ENCODE measurements around the gene CEMIP.

Gene CEMIP

DNA sequence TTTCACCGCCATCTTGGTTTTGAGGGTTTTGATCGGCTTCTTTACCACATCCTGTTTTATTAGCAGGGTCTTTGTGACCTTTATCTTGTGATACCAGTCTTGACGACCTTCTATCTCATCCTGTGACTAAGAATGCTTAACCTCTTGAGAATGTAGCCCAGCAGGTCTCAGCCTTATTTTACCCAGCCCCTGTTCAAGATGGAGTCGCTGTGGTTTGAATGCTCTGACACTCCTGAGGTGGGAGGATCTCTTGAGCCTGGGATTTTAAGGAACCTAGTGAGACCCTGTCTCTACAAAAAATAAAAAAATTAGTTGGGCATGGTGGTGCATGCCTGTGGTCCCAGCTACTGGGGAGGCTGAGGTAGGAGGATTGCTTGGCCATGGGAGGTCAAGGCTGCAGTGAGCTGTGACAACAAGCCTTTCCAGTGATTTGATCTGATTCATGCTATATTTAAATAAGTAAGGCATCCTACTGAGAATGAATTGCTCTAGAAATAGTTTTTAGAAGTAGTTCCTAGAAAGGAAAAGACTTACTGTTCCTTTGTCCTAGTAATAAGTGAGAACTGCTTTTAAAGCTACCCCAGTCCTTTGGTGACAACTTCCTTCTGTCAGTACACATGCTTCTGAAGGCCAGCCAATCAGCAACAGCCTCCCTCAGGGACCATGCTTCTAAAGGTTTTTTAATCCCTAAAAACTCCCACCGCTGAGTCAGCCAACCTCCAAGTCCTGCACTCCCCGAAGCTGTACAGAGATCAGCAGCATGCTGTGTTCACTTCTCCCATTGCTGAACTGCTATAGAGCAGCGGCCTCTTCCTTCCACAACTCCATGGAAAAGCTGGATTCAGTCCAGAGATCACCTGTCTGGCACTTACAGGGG lies 9.1 kb upstream of the CEMIP start:
- H2AFZ ChIP-seq (ENCODE audit: low read length): no peak overlapping the region; the same call in 1 of the 2 replicates
- H3K79me2 ChIP-seq (ENCODE audit: insufficient read depth, low read length): no peaks in the 10 kb centered on the region
- TF ChIP-seq, protein P1, sequence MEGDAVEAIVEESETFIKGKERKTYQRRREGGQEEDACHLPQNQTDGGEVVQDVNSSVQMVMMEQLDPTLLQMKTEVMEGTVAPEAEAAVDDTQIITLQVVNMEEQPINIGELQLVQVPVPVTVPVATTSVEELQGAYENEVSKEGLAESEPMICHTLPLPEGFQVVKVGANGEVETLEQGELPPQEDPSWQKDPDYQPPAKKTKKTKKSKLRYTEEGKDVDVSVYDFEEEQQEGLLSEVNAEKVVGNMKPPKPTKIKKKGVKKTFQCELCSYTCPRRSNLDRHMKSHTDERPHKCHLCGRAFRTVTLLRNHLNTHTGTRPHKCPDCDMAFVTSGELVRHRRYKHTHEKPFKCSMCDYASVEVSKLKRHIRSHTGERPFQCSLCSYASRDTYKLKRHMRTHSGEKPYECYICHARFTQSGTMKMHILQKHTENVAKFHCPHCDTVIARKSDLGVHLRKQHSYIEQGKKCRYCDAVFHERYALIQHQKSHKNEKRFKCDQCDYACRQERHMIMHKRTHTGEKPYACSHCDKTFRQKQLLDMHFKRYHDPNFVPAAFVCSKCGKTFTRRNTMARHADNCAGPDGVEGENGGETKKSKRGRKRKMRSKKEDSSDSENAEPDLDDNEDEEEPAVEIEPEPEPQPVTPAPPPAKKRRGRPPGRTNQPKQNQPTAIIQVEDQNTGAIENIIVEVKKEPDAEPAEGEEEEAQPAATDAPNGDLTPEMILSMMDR (conservative IDR thresholded peaks at IDR 0.05; ENCODE audit: low read length): no peak
- TF ChIP-seq EZH2phosphoT487 (IDR thresholded peaks at IDR 0.05; ENCODE audit: borderline replicate concordance): no peak
- no peaks in the 10 kb centered on the region for H3K9me2 ChIP-seq (replicated peaks; ENCODE audit: low read depth, low read length)
- H3K27me3 ChIP-seq (ENCODE audit: insufficient read depth, low read length, poor library complexity, severe bottlenecking): no peaks in the 10 kb centered on the region
- H3F3A ChIP-seq (ENCODE audit: low read depth): no peaks in the 10 kb centered on the region
- no peak overlapping the region for H3K4me2 ChIP-seq (ENCODE audit: low read depth, low read length, poor library complexity, severe bottlenecking)
- H4K20me1 ChIP-seq (ENCODE audit: insufficient read depth, low read length, poor library complexity, severe bottlenecking): no peaks in the 10 kb centered on the region
- H3K36me3 ChIP-seq (ENCODE audit: insufficient read depth, low read length): no peaks in the 10 kb centered on the region
- H3K9ac ChIP-seq (ENCODE audit: low read depth, low read length, poor library complexity, severe bottlenecking): no peak overlapping the region
- no peaks in the 10 kb centered on the region for H3K9me3 ChIP-seq (ENCODE audit: insufficient read depth, low read depth, low read length)
- H3K4me1 ChIP-seq (ENCODE audit: insufficient read depth, low read length, poor library complexity, severe bottlenecking): no peaks in the 10 kb centered on the region
- H3K4me3 ChIP-seq (ENCODE audit: low read length, poor library complexity, severe bottlenecking): no peak overlapping the region

GRCh38 chr15:80773122-80773551 lies 6.0 kb upstream of the CEMIP start:
- Histone ChIP-seq H3K4me2 (ENCODE audit: low read depth, low read length, poor library complexity, severe bottlenecking) (no peak overlapping the region), H3K79me2 (ENCODE audit: insufficient read depth, low read length) (no peaks in the 10 kb centered on the region), H3K9me2 (replicated peaks; ENCODE audit: low read depth, low read length) (no peaks in the 10 kb centered on the region), H3K27me3 (ENCODE audit: insufficient read depth, low read length, poor library complexity, severe bottlenecking) (no peaks in the 10 kb centered on the region), H3K4me3 (ENCODE audit: low read length, poor library complexity, severe bottlenecking) (no peak overlapping the region), H4K20me1 (ENCODE audit: insufficient read depth, low read length, poor library complexity, severe bottlenecking) (no peaks in the 10 kb centered on the region), H3K36me3 (ENCODE audit: insufficient read depth, low read length) (no peaks in the 10 kb centered on the region), H3F3A (ENCODE audit: low read depth) (no peaks in the 10 kb centered on the region), H3K4me1 (ENCODE audit: insufficient read depth, low read length, poor library complexity, severe bottlenecking) (no peaks in the 10 kb centered on the region), H3K9ac (ENCODE audit: low read depth, low read length, poor library complexity, severe bottlenecking) (no peak overlapping the region), H3K9me3 (ENCODE audit: insufficient read depth, low read depth, low read length) (no peaks in the 10 kb centered on the region), H2AFZ (ENCODE audit: low read length) (no peak overlapping the region)
- no peak for TF ChIP-seq EZH2phosphoT487 (IDR thresholded peaks at IDR 0.05; ENCODE audit: borderline replicate concordance)
- TF ChIP-seq, protein P1 (conservative IDR thresholded peaks at IDR 0.05; ENCODE audit: low read length): no peak

DNA sequence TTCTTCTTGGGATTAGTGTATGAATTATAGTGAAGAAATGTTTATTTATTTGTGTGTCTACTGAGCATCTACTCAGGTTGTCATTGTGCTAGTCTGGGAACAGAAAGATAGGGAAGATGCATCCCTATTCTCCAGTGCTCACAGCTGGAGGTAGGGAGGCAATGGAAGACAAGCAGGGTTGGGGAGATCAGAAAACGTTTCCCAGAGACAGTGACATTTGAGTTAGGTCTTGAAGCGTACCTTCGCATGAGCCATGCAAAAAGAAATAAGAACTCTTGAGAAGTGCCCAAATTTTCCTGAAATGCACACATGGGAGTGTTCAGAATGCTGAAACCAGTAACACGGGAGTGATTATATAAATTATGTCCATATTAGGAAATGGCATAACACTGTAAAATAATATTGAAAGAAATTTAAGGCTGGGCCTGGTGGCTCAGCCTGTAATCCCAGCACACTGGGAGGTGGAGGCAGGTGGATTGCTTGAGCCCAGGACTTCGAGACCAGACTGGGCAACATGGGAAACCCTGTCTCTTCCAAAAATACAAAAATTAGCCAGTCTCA lies 5.3 kb upstream of the CEMIP start:
- Histone ChIP-seq H2AFZ (ENCODE audit: low read length) (no peak overlapping the region), H3K4me2 (ENCODE audit: low read depth, low read length, poor library complexity, severe bottlenecking) (no peak overlapping the region), H3F3A (ENCODE audit: low read depth) (no peaks in the 10 kb centered on the region), H3K36me3 (ENCODE audit: insufficient read depth, low read length) (no peaks in the 10 kb centered on the region), H3K79me2 (ENCODE audit: insufficient read depth, low read length) (no peaks in the 10 kb centered on the region), H3K27me3 (ENCODE audit: insufficient read depth, low read length, poor library complexity, severe bottlenecking) (no peaks in the 10 kb centered on the region), H3K4me3 (ENCODE audit: low read length, poor library complexity, severe bottlenecking) (no peak overlapping the region), H3K4me1 (ENCODE audit: insufficient read depth, low read length, poor library complexity, severe bottlenecking) (no peaks in the 10 kb centered on the region), H4K20me1 (ENCODE audit: insufficient read depth, low read length, poor library complexity, severe bottlenecking) (no peaks in the 10 kb centered on the region), H3K9me3 (ENCODE audit: insufficient read depth, low read depth, low read length) (no peaks in the 10 kb centered on the region), H3K9me2 (replicated peaks; ENCODE audit: low read depth, low read length) (no peaks in the 10 kb centered on the region), H3K9ac (ENCODE audit: low read depth, low read length, poor library complexity, severe bottlenecking) (no peak overlapping the region)
- TF ChIP-seq EZH2phosphoT487 (IDR thresholded peaks at IDR 0.05; ENCODE audit: borderline replicate concordance): no peak
- TF ChIP-seq, protein P1 (conservative IDR thresholded peaks at IDR 0.05; ENCODE audit: low read length): no peak

All from Loucy (cell line).